GM23338 (cell line): ENCODE data around the gene ZNF451. TPM values are rescaled to one million over a fixed set of nuclear protein-coding genes. Genes with fewer than 3 reads are reported as not detected.

Source experiments
- ATAC-seq: fragments of 200-7000 bp; cut with Tn5 transposase; 3 replicates; pipeline ENCODE4 v1.9.1; 2020
- DNase-seq: peaks from one replicate; pipeline ENCODE4 v3.0.0-alpha.2; 2015; ENCODE audit warnings: low spot score
- H2AFZ ChIP-seq: fragments of 200-600 bp; sonication (generic); 2 replicates; pipeline ENCODE4 v1.8.0; 2016; ENCODE audit warnings: antibody characterized with exemption, mild to moderate bottlenecking, moderate library complexity
- H3F3A ChIP-seq: fragments of 200-600 bp; sonication (generic); replicated peaks from 2 replicates; pipeline ENCODE4 v1.8.0; 2017; ENCODE audit warnings: antibody characterized with exemption, mixed run types, low read depth
- H3K27ac ChIP-seq: fragments of 200-600 bp; sonication (generic); 2 replicates; pipeline ENCODE4 v1.6.1; 2016; ENCODE audit warnings: low read depth
- H3K27me3 ChIP-seq: fragments of 200-600 bp; sonication (generic); 2 replicates; pipeline ENCODE4 v1.8.0; 2016; ENCODE audit warnings: mild to moderate bottlenecking, mixed run types, moderate library complexity; ENCODE audit not compliant: insufficient read depth
- H3K36me3 ChIP-seq: fragments of 200-600 bp; sonication (generic); 2 replicates; pipeline ENCODE4 v1.8.0; 2016; ENCODE audit warnings: mild to moderate bottlenecking; ENCODE audit not compliant: insufficient read depth
- H3K4me1 ChIP-seq: fragments of 200-600 bp; sonication (generic); 2 replicates; pipeline ENCODE4 v1.8.0; 2016; ENCODE audit warnings: mild to moderate bottlenecking, moderate library complexity; ENCODE audit not compliant: insufficient read depth
- H3K4me2 ChIP-seq: fragments of 200-600 bp; sonication (generic); 2 replicates; pipeline ENCODE4 v1.7.1; 2017; ENCODE audit warnings: mixed run types
- H3K4me3 ChIP-seq: fragments of 200-600 bp; sonication (generic); 2 replicates; pipeline ENCODE4 v1.6.1; 2016; ENCODE audit warnings: mixed run types
- H3K79me2 ChIP-seq: fragments of 200-600 bp; sonication (generic); replicated peaks from 2 replicates; pipeline ENCODE4 v1.8.0; 2017; ENCODE audit warnings: mild to moderate bottlenecking; ENCODE audit not compliant: insufficient read depth
- H3K9me2 ChIP-seq: fragments of 200-600 bp; sonication (generic); 2 replicates; pipeline ENCODE4 v1.8.0; 2017; ENCODE audit not compliant: insufficient read depth
- H4K20me1 ChIP-seq: fragments of 200-600 bp; sonication (generic); replicated peaks from 2 replicates; pipeline ENCODE4 v1.8.0; 2017; ENCODE audit warnings: mild to moderate bottlenecking; ENCODE audit not compliant: insufficient read depth
- H3K27ac Mint-ChIP-seq: 2 replicates; pipeline ENCODE4 v1.8.0; 2020; ENCODE audit warnings: inconsistent platforms, mild to moderate bottlenecking, moderate library complexity, mixed read lengths
- H3K27me3 Mint-ChIP-seq: 3 replicates; pipeline ENCODE4 v1.8.0; 2022; ENCODE audit warnings: low read depth, mild to moderate bottlenecking, moderate library complexity, mixed read lengths, inconsistent platforms; ENCODE audit not compliant: insufficient read depth, poor library complexity
- H3K36me3 Mint-ChIP-seq: 3 replicates; pipeline ENCODE4 v1.8.0; 2021; ENCODE audit warnings: low read depth, mild to moderate bottlenecking, inconsistent platforms, moderate library complexity, mixed read lengths
- H3K4me1 Mint-ChIP-seq: 3 replicates; pipeline ENCODE4 v1.8.0; 2020; ENCODE audit warnings: mild to moderate bottlenecking, inconsistent platforms, mixed read lengths
- H3K4me3 Mint-ChIP-seq: 3 replicates; pipeline ENCODE4 v1.8.0; 2021; ENCODE audit warnings: moderate library complexity, mild to moderate bottlenecking, inconsistent platforms, mixed read lengths
- H3K9me3 Mint-ChIP-seq: 3 replicates; pipeline ENCODE4 v1.8.0; 2020; ENCODE audit warnings: moderate library complexity, mild to moderate bottlenecking, inconsistent platforms, mixed read lengths
- CREB1 ChIP-seq: fragments of 250-450 bp; sonication (Bioruptor Pico); IDR thresholded peaks from 2 replicates; pipeline ENCODE4 v1.5.0; 2020; ENCODE audit warnings: low read depth, mild to moderate bottlenecking, moderate library complexity
- CTCF ChIP-seq, 2 experiments: fragments of 200-600 bp in 1 of 2; sonication (generic) in 1 of 2; conservative IDR thresholded peaks; 2 replicates each; pipeline versions ENCODE4 v1.5.1 to v1.6.1; 2016 to 2017; ENCODE audit warnings: antibody characterized with exemption in 2 of 2, low read depth in 2 of 2, mild to moderate bottlenecking in 2 of 2, moderate library complexity in 1 of 2
- ETS1 ChIP-seq: IDR thresholded peaks from 2 replicates; pipeline ENCODE4 v1.6.1; 2016; ENCODE audit warnings: antibody characterized with exemption
- EZH2phosphoT487 ChIP-seq: fragments of 200-600 bp; sonication (generic); IDR thresholded peaks from one replicate; pipeline ENCODE4 v1.8.1; 2018; ENCODE audit warnings: antibody characterized with exemption; ENCODE audit not compliant: unreplicated experiment
- JUNB ChIP-seq: IDR thresholded peaks from one replicate; pipeline ENCODE4 v1.6.1; 2016; ENCODE audit warnings: antibody characterized with exemption; ENCODE audit not compliant: unreplicated experiment
- NANOG ChIP-seq: IDR thresholded peaks from 2 replicates; pipeline ENCODE4 v1.6.1; 2016; ENCODE audit warnings: antibody characterized with exemption, borderline replicate concordance
- POLR2AphosphoS5 ChIP-seq: IDR thresholded peaks from 2 replicates; pipeline ENCODE4 v1.6.1; 2016; ENCODE audit warnings: antibody characterized with exemption, low read depth
- STAT1 ChIP-seq: IDR thresholded peaks from one replicate; pipeline ENCODE4 v1.6.1; 2016; ENCODE audit warnings: antibody characterized with exemption; ENCODE audit not compliant: unreplicated experiment
- ZNF114 ChIP-seq: fragments of 250-450 bp; sonication (Bioruptor Pico); IDR thresholded peaks from 2 replicates; pipeline ENCODE4 v1.5.0; 2020; ENCODE audit warnings: mild to moderate bottlenecking, moderate library complexity
- ZNF331 ChIP-seq: fragments of 250-450 bp; sonication (Bioruptor Pico); IDR thresholded peaks from 2 replicates; pipeline ENCODE4 v1.5.0; 2020; ENCODE audit warnings: low read depth, mild to moderate bottlenecking, moderate library complexity
- ZNF462 ChIP-seq: fragments of 250-450 bp; sonication (Bioruptor Pico); IDR thresholded peaks from 2 replicates; pipeline ENCODE4 v1.5.0; 2020; ENCODE audit warnings: mild to moderate bottlenecking, moderate library complexity
- polyA plus RNA-seq: library from polyadenylated mRNA; unstranded; fragments of >200 nt; fragmentation: Nextera tagmentation; extraction: Ambion mirVana; gene quantifications from 2 replicates; pipeline ENCODE4 v1.2.1, GENCODE V29; 2016
- total RNA-seq: library from RNA; depleted of rRNA; stranded (reverse); fragments of >200 nt; shearing (Covaris generic); gene quantifications from 2 replicates; pipeline ENCODE4 v1.2.3, GENCODE V29; 2014

The ZNF451 gene
- total and polyA plus RNA-seq, 2 experiments from 2014 or later: 44.8 to 54.1 TPM

GRCh38 chr6:57072108-57072507 is 17.9 kb upstream of the ZNF451 start:
- Histone ChIP-seq H3K4me3 (no peak overlapping the region), H3K27ac (no peak overlapping the region), H3K4me1 (peaks cover 33% of the 10 kb centered on the region), H3K79me2 (no peaks in the 10 kb centered on the region), H2AFZ (no peak overlapping the region), H3K36me3 (no peaks in the 10 kb centered on the region), H3K4me2 (no peak overlapping the region), H3K27me3 (no peaks in the 10 kb centered on the region), H3K9me2 (no peaks in the 10 kb centered on the region), H4K20me1 (no peaks in the 10 kb centered on the region), H3F3A (no peaks in the 10 kb centered on the region)
- H3K4me1 Mint-ChIP-seq: peaks cover 35% of the 10 kb centered on the region
- H3K4me3 Mint-ChIP-seq: no peak overlapping the region
- no peak for DNase-seq
- no peak overlapping the region for H3K27ac Mint-ChIP-seq
- H3K27me3 Mint-ChIP-seq: peaks cover 12% of the 10 kb centered on the region
- peaks cover 7% of the 10 kb centered on the region; the same call in 2 of the 3 replicates for H3K36me3 Mint-ChIP-seq
- peaks cover 3% of the 10 kb centered on the region; the same call in 1 of the 3 replicates for H3K9me3 Mint-ChIP-seq
- TF ChIP-seq CTCF (conservative IDR thresholded peaks at IDR 0.05; ENCODE audit: low read depth in 2 of 2) (no peak), EZH2phosphoT487 (no peak), JUNB (no peak), ZNF331 (CRISPR knock-in tag) (no peak), CREB1 (no peak), ZNF114 (CRISPR knock-in tag) (no peak), ETS1 (no peak), NANOG (no peak), POLR2AphosphoS5 (no peak), ZNF462 (CRISPR knock-in tag) (no peak), STAT1 (no peak)
- ATAC-seq: no peak
